SK-N-SH treated with all-trans-retinoic acid at 6 μM for 48 hours (cell line): ENCODE results near the gene TPK1.

ENCODE experiments used
- ATAC-seq: fragments of 200-7000 bp; cut with Tn5 transposase; 3 replicates; pipeline ENCODE4 v1.9.1; 2020; ENCODE audit warnings: mild to moderate bottlenecking, moderate library complexity
- ARNTL ChIP-seq: fragments of 450-650 bp; formaldehyde crosslinking; IDR thresholded peaks from 2 replicates; pipeline ENCODE4 v1.5.0; 2020; ENCODE audit warnings: low read depth, mild to moderate bottlenecking, moderate library complexity, borderline replicate concordance
- BACH2 ChIP-seq: fragments of 250-450 bp; sonication (Bioruptor Pico); IDR thresholded peaks from 2 replicates; pipeline ENCODE4 v1.9.0; 2021; ENCODE audit warnings: mild to moderate bottlenecking, borderline replicate concordance
- CREB5 ChIP-seq: fragments of 250-450 bp; sonication (Bioruptor Pico); IDR thresholded peaks from 2 replicates; pipeline ENCODE4 v1.5.1; 2020; ENCODE audit warnings: low read depth, mild to moderate bottlenecking, moderate library complexity
- CSDC2 ChIP-seq: fragments of 250-450 bp; sonication (Bioruptor Pico); IDR thresholded peaks from 2 replicates; pipeline ENCODE4 v1.5.0; 2020; ENCODE audit warnings: mild to moderate bottlenecking, moderate library complexity
- ESRRG ChIP-seq: fragments of 250-450 bp; sonication (Bioruptor Pico); IDR thresholded peaks from 2 replicates; pipeline ENCODE4 v1.6.1; 2021; ENCODE audit warnings: mild to moderate bottlenecking
- GLIS3 ChIP-seq: fragments of 250-450 bp; sonication (Bioruptor Pico); IDR thresholded peaks from 2 replicates; pipeline ENCODE4 v1.5.0; 2020; ENCODE audit warnings: mild to moderate bottlenecking, moderate library complexity
- ISL1 ChIP-seq: fragments of 250-450 bp; sonication (Bioruptor Pico); IDR thresholded peaks from 2 replicates; pipeline ENCODE4 v2.1.2; 2022; ENCODE audit warnings: mild to moderate bottlenecking, moderate library complexity
- OSR1 ChIP-seq: fragments of 250-450 bp; sonication (Bioruptor Pico); IDR thresholded peaks from 2 replicates; pipeline ENCODE4 v1.8.0; 2022; ENCODE audit warnings: moderate library complexity, mild to moderate bottlenecking, inconsistent platforms
- PPARA ChIP-seq: fragments of 250-450 bp; sonication (Bioruptor Pico); IDR thresholded peaks from 2 replicates; pipeline ENCODE4 v1.5.0; 2020; ENCODE audit warnings: mild to moderate bottlenecking, borderline replicate concordance
- RARB ChIP-seq: fragments of 250-450 bp; sonication (Bioruptor Pico); IDR thresholded peaks from 2 replicates; pipeline ENCODE4 v1.8.0; 2021; ENCODE audit warnings: mild to moderate bottlenecking, moderate library complexity
- SNAI2 ChIP-seq: fragments of 250-450 bp; sonication (Bioruptor Pico); IDR thresholded peaks from 2 replicates; pipeline ENCODE4 v1.5.0; 2020; ENCODE audit warnings: mild to moderate bottlenecking, moderate library complexity
- TCF4 ChIP-seq: fragments of 250-450 bp; sonication (Bioruptor Pico); IDR thresholded peaks from 2 replicates; pipeline ENCODE4 v1.8.0; 2021; ENCODE audit warnings: mild to moderate bottlenecking, moderate library complexity, borderline replicate concordance
- TOX ChIP-seq: fragments of 250-450 bp; sonication (Bioruptor Pico); IDR thresholded peaks from 2 replicates; pipeline ENCODE4 v1.8.0; 2021; ENCODE audit warnings: mild to moderate bottlenecking, moderate library complexity, borderline replicate concordance
- ZC3H10 ChIP-seq: fragments of 250-450 bp; sonication (Bioruptor Pico); IDR thresholded peaks from 2 replicates; pipeline ENCODE4 v1.5.1; 2021; ENCODE audit warnings: mild to moderate bottlenecking, moderate library complexity
- ZFP3 ChIP-seq: fragments of 250-450 bp; sonication (Bioruptor Pico); IDR thresholded peaks from 2 replicates; pipeline ENCODE4 v1.5.0; 2020; ENCODE audit warnings: mild to moderate bottlenecking, moderate library complexity
- ZFP30 ChIP-seq: fragments of 450-650 bp; formaldehyde crosslinking; IDR thresholded peaks from 2 replicates; pipeline ENCODE4 v1.5.0; 2022; ENCODE audit warnings: mild to moderate bottlenecking, moderate library complexity
- ZNF565 ChIP-seq: fragments of 450-650 bp; formaldehyde crosslinking; conservative IDR thresholded peaks from 2 replicates; pipeline ENCODE4 v1.5.0; 2020; ENCODE audit warnings: low read depth, mild to moderate bottlenecking, moderate library complexity
- ZNF70 ChIP-seq: fragments of 450-650 bp; formaldehyde crosslinking; IDR thresholded peaks from 2 replicates; pipeline ENCODE4 v1.5.0; 2020; ENCODE audit warnings: mild to moderate bottlenecking, moderate library complexity
- ZNF8 ChIP-seq: fragments of 450-650 bp; formaldehyde crosslinking; IDR thresholded peaks from 2 replicates; pipeline ENCODE4 v1.5.0; 2020; ENCODE audit warnings: mild to moderate bottlenecking, moderate library complexity
- TF ChIP-seq, protein P1 (sequence below): fragments of 250-450 bp; sonication (Bioruptor Pico); IDR thresholded peaks from 2 replicates; pipeline ENCODE4 v1.5.1; 2021; ENCODE audit warnings: mild to moderate bottlenecking, moderate library complexity
- TF ChIP-seq, protein P2 (sequence below): fragments of 250-450 bp; sonication (Bioruptor Pico); IDR thresholded peaks from 2 replicates; pipeline ENCODE4 v1.8.0; 2020; ENCODE audit warnings: mild to moderate bottlenecking, moderate library complexity, borderline replicate concordance
- TF ChIP-seq, protein P3 (sequence below): fragments of 250-450 bp; sonication (Bioruptor Pico); IDR thresholded peaks from 2 replicates; pipeline ENCODE4 v1.8.0; 2021; ENCODE audit warnings: low read depth, mild to moderate bottlenecking, moderate library complexity, borderline replicate concordance

TPK1 gene

DNA sequence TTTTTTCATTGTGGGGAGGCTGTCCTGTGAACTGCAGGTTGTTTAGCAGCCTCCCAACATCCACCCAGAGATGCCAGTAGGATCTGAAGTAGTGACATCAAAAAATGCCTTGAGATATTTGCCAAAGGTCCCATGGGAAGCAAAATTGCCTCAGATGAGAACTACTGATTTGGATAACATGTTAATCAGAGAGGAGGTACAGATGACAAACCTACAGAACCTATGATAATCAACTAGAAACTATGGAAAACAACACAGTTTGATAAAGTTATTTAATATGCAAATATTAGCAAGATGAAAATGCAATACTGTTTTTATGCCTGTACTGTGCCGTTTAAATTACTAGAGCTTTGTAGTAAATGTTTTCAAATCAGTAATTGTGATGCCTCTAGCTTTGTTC is 341.5 kb downstream of the TPK1 start:
- TF ChIP-seq GLIS3: no peak
- TF ChIP-seq ESRRG (CRISPR knock-in tag): no peak
- TF ChIP-seq OSR1 (CRISPR knock-in tag): no peak
- TF ChIP-seq, protein P1, sequence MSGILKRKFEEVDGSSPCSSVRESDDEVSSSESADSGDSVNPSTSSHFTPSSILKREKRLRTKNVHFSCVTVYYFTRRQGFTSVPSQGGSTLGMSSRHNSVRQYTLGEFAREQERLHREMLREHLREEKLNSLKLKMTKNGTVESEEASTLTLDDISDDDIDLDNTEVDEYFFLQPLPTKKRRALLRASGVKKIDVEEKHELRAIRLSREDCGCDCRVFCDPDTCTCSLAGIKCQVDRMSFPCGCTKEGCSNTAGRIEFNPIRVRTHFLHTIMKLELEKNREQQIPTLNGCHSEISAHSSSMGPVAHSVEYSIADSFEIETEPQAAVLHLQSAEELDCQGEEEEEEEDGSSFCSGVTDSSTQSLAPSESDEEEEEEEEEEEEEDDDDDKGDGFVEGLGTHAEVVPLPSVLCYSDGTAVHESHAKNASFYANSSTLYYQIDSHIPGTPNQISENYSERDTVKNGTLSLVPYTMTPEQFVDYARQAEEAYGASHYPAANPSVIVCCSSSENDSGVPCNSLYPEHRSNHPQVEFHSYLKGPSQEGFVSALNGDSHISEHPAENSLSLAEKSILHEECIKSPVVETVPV (CRISPR knock-in tag): no peak
- TF ChIP-seq ARNTL (CRISPR knock-in tag): no peak
- TF ChIP-seq SNAI2 (CRISPR knock-in tag): no peak
- TF ChIP-seq, protein P2, sequence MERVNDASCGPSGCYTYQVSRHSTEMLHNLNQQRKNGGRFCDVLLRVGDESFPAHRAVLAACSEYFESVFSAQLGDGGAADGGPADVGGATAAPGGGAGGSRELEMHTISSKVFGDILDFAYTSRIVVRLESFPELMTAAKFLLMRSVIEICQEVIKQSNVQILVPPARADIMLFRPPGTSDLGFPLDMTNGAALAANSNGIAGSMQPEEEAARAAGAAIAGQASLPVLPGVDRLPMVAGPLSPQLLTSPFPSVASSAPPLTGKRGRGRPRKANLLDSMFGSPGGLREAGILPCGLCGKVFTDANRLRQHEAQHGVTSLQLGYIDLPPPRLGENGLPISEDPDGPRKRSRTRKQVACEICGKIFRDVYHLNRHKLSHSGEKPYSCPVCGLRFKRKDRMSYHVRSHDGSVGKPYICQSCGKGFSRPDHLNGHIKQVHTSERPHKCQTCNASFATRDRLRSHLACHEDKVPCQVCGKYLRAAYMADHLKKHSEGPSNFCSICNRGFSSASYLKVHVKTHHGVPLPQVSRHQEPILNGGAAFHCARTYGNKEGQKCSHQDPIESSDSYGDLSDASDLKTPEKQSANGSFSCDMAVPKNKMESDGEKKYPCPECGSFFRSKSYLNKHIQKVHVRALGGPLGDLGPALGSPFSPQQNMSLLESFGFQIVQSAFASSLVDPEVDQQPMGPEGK: no peak
- no peak for TF ChIP-seq ZC3H10 (CRISPR knock-in tag)
- no peak for TF ChIP-seq ZNF8 (CRISPR knock-in tag)
- TF ChIP-seq CREB5 (CRISPR knock-in tag): no peak
- TF ChIP-seq TCF4 (CRISPR knock-in tag): no peak
- TF ChIP-seq ZFP3 (CRISPR knock-in tag): no peak
- no peak for TF ChIP-seq CSDC2 (CRISPR knock-in tag)
- TF ChIP-seq RARB (CRISPR knock-in tag): no peak
- no peak for TF ChIP-seq ISL1 (CRISPR knock-in tag)
- no peak for TF ChIP-seq ZNF70
- TF ChIP-seq ZFP30 (CRISPR knock-in tag): no peak
- TF ChIP-seq, all 23 proteins: peak for 0
- no peak for ATAC-seq

- TF ChIP-seq BACH2 (CRISPR knock-in tag) (no peak), ARNTL (CRISPR knock-in tag) (no peak), ZFP30 (CRISPR knock-in tag) (no peak), OSR1 (CRISPR knock-in tag) (no peak), TOX (CRISPR knock-in tag) (no peak), PPARA (CRISPR knock-in tag) (no peak), ESRRG (CRISPR knock-in tag) (no peak), ZFP3 (CRISPR knock-in tag) (no peak), ISL1 (CRISPR knock-in tag) (no peak), TCF4 (CRISPR knock-in tag) (no peak), ZNF70 (no peak), ZNF8 (CRISPR knock-in tag) (no peak), CREB5 (CRISPR knock-in tag) (no peak), CSDC2 (CRISPR knock-in tag) (no peak), GLIS3 (no peak)
- TF ChIP-seq, protein P3, sequence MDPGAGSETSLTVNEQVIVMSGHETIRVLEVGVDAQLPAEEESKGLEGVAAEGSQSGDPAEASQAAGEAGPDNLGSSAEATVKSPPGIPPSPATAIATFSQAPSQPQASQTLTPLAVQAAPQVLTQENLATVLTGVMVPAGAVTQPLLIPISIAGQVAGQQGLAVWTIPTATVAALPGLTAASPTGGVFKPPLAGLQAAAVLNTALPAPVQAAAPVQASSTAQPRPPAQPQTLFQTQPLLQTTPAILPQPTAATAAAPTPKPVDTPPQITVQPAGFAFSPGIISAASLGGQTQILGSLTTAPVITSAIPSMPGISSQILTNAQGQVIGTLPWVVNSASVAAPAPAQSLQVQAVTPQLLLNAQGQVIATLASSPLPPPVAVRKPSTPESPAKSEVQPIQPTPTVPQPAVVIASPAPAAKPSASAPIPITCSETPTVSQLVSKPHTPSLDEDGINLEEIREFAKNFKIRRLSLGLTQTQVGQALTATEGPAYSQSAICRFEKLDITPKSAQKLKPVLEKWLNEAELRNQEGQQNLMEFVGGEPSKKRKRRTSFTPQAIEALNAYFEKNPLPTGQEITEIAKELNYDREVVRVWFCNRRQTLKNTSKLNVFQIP (CRISPR knock-in tag): no peak
- ATAC-seq: no peak
Observed at GRCh38 chr7:144489504-144489903, 346.3 kb downstream of the TPK1 start.

DNA sequence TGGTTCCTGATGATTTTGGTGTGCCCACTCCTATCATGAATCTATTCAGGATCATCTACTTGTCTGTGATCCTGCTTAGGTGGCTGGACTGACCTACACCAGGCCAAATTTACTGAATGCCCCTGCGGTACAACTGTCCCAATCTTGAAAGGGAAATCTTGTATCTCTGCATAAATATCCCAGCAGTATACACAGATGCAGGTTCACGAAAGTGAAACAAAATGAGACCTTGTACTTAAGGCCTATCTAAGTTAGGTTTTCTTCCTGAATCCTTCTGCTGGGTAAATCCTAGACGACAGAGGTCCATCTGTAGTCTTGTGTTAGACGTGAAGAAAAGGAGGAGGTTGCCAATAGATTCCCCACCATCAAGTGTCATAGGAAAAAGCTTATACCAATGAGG is 346.9 kb downstream of the TPK1 start:
- TF ChIP-seq ZC3H10 (CRISPR knock-in tag): no peak
- TF ChIP-seq ESRRG (CRISPR knock-in tag): no peak
- TF ChIP-seq TCF4 (CRISPR knock-in tag): no peak
- TF ChIP-seq ZFP30 (CRISPR knock-in tag): no peak
- no peak for TF ChIP-seq BACH2 (CRISPR knock-in tag)
- no peak for TF ChIP-seq ZNF565 (CRISPR knock-in tag)
- no peak for ATAC-seq
